Panc1 (cell line): Measurements from ENCODE around the gene RFTN1. TPM values are rescaled to one million over a fixed set of nuclear protein-coding genes. Genes with fewer than 3 reads are reported as not detected.

Experiments
- ATAC-seq: fragments of 200-7000 bp; cut with Tn5 transposase; 2 replicates; pipeline ENCODE4 v1.9.1; 2020; ENCODE audit warnings: mild to moderate bottlenecking, moderate library complexity
- BruUV-seq: library from RNA; stranded (reverse); fragments of 400-500 nt; replicated peaks from 2 replicates; lab custom pipeline; 2021; lab: Mats Ljungman, UMichigan
- CTCF ChIA-PET: fragments of 300-600 bp; sonication (Branson Sonifier 250); formaldehyde crosslinking; loops from one replicate; lab custom pipeline; 2022; ENCODE audit warnings: antibody characterized with exemption; lab: Charles Lee
- POLR2A ChIA-PET: fragments of 300-600 bp; sonication (Branson Sonifier 250); formaldehyde crosslinking; loops from one replicate; lab custom pipeline; 2022; ENCODE audit warnings: antibody characterized with exemption; lab: Charles Lee
- DNase-seq: peaks from one replicate; pipeline ENCODE4 v3.0.0-alpha.2; 2010; ENCODE audit warnings: low read depth, low spot score
- H3K27ac ChIP-seq: 2 replicates; pipeline ENCODE4 v1.5.1; 2011; ENCODE audit warnings: mild to moderate bottlenecking, low read length, inconsistent platforms
- H3K27me3 ChIP-seq: fragments of 200-500 bp; sonication (Bioruptor generic); 2 replicates; pipeline ENCODE4 v1.6.0; 2014; ENCODE audit warnings: low read length, inconsistent platforms; ENCODE audit not compliant: control insufficient read depth, insufficient read depth
- H3K36me3 ChIP-seq: fragments of 200-500 bp; sonication (Bioruptor generic); 2 replicates; pipeline ENCODE4 v1.5.1; 2014; ENCODE audit warnings: inconsistent platforms, mild to moderate bottlenecking, low read length, moderate library complexity; ENCODE audit not compliant: control insufficient read depth, insufficient read depth
- H3K4me1 ChIP-seq: 2 replicates; pipeline ENCODE4 v1.5.1; 2011; ENCODE audit warnings: inconsistent platforms, mild to moderate bottlenecking, low read length, moderate library complexity; ENCODE audit not compliant: control insufficient read depth, insufficient read depth
- H3K4me3 ChIP-seq, 2 experiments: 2 replicates each; pipeline ENCODE4 v1.5.1; 2011 to 2012; ENCODE audit warnings: low read depth in 2 of 2, low read length in 2 of 2, mild to moderate bottlenecking in 2 of 2, inconsistent platforms in 1 of 2, moderate library complexity in 1 of 2
- H3K9me3 ChIP-seq: fragments of 200-500 bp; sonication (Bioruptor generic); 2 replicates; pipeline ENCODE4 v1.5.1; 2014; ENCODE audit warnings: low read depth, mild to moderate bottlenecking, inconsistent platforms, low read length, moderate library complexity; ENCODE audit not compliant: control insufficient read depth, insufficient read depth
- POLR2AphosphoS5 ChIP-seq: IDR thresholded peaks from 2 replicates; pipeline ENCODE4 v1.6.1; 2012; ENCODE audit warnings: mild to moderate bottlenecking, low read depth, low read length, moderate library complexity
- REST ChIP-seq, 2 experiments: IDR thresholded peaks; 2 replicates each; pipeline ENCODE4 v1.6.1; 2011 to 2012; ENCODE audit warnings: low read depth in 2 of 2, control low read depth in 1 of 2, low read length in 1 of 2, mild to moderate bottlenecking in 1 of 2, moderate library complexity in 1 of 2; ENCODE audit not compliant: insufficient read depth in 1 of 2
- SIN3A ChIP-seq: IDR thresholded peaks from 2 replicates; pipeline ENCODE4 v1.6.1; 2012; ENCODE audit warnings: low read depth, mild to moderate bottlenecking, low read length, moderate library complexity, borderline replicate concordance; ENCODE audit not compliant: insufficient read depth
- TCF7L2 ChIP-seq: IDR thresholded peaks from 2 replicates; pipeline ENCODE4 v1.6.1; 2011; ENCODE audit warnings: mild to moderate bottlenecking, low read depth, low read length, inconsistent platforms
- in situ Hi-C: cut with HindIII; loops from 2 replicates; pipeline ENCODE4 v1.10.0; 2016; ENCODE audit warnings: low sequenced_read_pairs, low pct_unique_long_range_greater_than_20kb
- intact Hi-C: fragments of 100-400 bp; cut with micrococcal nuclease; formaldehyde crosslinking; loops from one replicate; pipeline ENCODE4 v1.10.0; 2022; ENCODE audit not compliant: unreplicated experiment
- total RNA-seq: library from RNA; stranded (reverse); gene quantifications from one replicate; pipeline ENCODE4 v1.2.1, GENCODE V29; 2021; ENCODE audit not compliant: unreplicated experiment
- TF ChIP-seq, protein P1 (sequence below): fragments of 450-650 bp; IDR thresholded peaks from 2 replicates; pipeline ENCODE4 v1.5.1; 2017; ENCODE audit warnings: mild to moderate bottlenecking

The RFTN1 gene
- total RNA-seq, 1 experiment from 2014 or later: 0.90 TPM

DNA sequence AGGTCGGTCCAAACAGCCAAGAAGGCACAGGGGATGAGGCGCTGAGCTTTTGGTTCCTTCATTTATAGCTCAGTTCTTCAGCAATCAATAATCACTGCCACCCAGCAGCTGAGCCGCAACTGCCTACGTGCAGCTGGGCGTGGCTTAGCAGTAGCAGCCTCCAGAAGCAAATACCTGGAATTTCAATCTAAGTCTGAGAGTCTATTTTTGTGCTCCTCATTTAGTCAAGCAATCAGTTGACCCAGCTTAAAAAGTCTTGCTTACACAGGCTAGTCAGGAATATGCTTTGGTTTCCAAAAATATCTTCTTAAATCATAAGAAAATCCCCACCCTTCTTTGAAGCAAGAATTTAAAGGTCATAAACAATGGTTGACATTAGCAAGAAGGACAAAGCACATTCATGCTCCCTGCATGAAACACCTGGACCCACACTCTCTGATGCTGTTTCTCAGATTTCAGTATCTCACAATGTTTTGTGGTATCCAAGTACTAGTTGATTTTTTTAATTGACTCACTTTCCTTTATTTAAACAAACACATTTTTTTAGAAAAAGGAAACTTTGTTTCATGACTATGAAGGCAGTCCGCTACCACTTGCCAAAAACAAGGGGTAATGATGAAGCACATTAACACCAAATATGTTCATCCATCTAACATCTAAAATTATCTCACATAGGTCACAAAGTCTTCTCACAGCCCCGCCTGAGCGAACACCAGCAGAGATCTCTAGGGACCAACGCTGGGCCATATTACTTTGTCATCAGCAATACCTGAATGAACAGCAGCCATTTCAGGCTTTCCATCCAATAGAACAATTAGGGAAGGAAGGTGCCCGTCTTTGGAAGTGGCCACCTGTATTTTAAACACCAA lies 142.4 kb downstream of the RFTN1 start:
- ChIA-PET CTCF (no interaction called here), POLR2A (no interaction called here)
- DNase-seq (no peak), ATAC-seq (no peak)
- intact Hi-C loops (no loop called here), in situ Hi-C loops (no loop called here)
- H3K4me3 ChIP-seq: no peak overlapping the region
- no peaks in the 10 kb centered on the region for H3K36me3 ChIP-seq
- no peaks in the 10 kb centered on the region for H3K9me3 ChIP-seq
- BruUV-seq: no TSS peak
- H3K27me3 ChIP-seq: no peaks in the 10 kb centered on the region
- TF ChIP-seq POLR2AphosphoS5 (no peak), SIN3A (no peak), TCF7L2 (no peak), REST (IDR thresholded peaks at IDR 0.05; ENCODE audit: insufficient read depth in 1 of 2, low read depth in 2 of 2, low read length in 1 of 2) (no peak)
- TF ChIP-seq, protein P1, sequence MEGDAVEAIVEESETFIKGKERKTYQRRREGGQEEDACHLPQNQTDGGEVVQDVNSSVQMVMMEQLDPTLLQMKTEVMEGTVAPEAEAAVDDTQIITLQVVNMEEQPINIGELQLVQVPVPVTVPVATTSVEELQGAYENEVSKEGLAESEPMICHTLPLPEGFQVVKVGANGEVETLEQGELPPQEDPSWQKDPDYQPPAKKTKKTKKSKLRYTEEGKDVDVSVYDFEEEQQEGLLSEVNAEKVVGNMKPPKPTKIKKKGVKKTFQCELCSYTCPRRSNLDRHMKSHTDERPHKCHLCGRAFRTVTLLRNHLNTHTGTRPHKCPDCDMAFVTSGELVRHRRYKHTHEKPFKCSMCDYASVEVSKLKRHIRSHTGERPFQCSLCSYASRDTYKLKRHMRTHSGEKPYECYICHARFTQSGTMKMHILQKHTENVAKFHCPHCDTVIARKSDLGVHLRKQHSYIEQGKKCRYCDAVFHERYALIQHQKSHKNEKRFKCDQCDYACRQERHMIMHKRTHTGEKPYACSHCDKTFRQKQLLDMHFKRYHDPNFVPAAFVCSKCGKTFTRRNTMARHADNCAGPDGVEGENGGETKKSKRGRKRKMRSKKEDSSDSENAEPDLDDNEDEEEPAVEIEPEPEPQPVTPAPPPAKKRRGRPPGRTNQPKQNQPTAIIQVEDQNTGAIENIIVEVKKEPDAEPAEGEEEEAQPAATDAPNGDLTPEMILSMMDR: no peak
- H3K27ac ChIP-seq: no peak overlapping the region
- no peaks in the 10 kb centered on the region for H3K4me1 ChIP-seq

DNA sequence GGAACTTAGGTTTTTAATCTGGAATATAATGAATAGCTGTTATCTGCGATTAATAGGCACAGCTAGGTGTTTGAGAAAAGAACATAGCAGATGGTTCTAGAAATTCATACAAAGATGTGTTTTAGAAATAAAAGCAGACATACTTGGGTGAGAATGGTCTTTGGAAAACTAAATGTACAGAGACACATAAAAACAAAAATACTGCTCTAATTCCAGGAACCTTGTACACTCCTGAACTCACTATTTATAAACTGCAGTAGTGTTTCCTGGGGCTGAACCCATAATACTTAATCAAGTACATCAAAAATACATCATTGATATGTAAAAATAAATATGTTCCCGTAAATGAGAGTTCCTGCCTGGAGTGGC lies 143.0 kb downstream of the RFTN1 start:
- no peaks in the 10 kb centered on the region for H3K9me3 ChIP-seq
- no peak for ATAC-seq
- TF ChIP-seq, protein P1: no peak
- no peak for TF ChIP-seq TCF7L2
- TF ChIP-seq SIN3A: no peak
- TF ChIP-seq REST (IDR thresholded peaks at IDR 0.05; ENCODE audit: insufficient read depth in 1 of 2, low read depth in 2 of 2, low read length in 1 of 2): no peak
- no peak for TF ChIP-seq POLR2AphosphoS5
- no peaks in the 10 kb centered on the region for H3K4me1 ChIP-seq
- H3K27ac ChIP-seq: no peak overlapping the region
- CTCF ChIA-PET: no interaction called here
- BruUV-seq: no TSS peak
- no peak overlapping the region for H3K4me3 ChIP-seq
- no peak for DNase-seq
- in situ Hi-C loops: no loop called here
- no peaks in the 10 kb centered on the region for H3K27me3 ChIP-seq
- POLR2A ChIA-PET: no interaction called here
- intact Hi-C loops: no loop called here
- H3K36me3 ChIP-seq: no peaks in the 10 kb centered on the region
